Mammary epithelial cell (primary cell): ENCODE measurements around the gene SLC23A2.
"Not testable (repeated sequence)": the region's sequence is repeated elsewhere in the genome, so short reads cannot be mapped to it uniquely, and the experiment has no call there.

Source experiments
- EZH2 ChIP-seq: IDR thresholded peaks from 2 replicates; pipeline ENCODE4 v1.6.1; 2012; ENCODE audit warnings: low read length, inconsistent platforms, borderline replicate concordance
- TF ChIP-seq, protein P1 (sequence below), 2 donors: IDR thresholded peaks in 1 of 2; conservative IDR thresholded peaks in 1 of 2; 2 replicates each; pipeline ENCODE4 v1.5.1; 2011 to 2012; ENCODE audit warnings: inconsistent platforms in 2 of 2, low read length in 2 of 2, mild to moderate bottlenecking in 2 of 2, control low read depth in 1 of 2, low read depth in 1 of 2; ENCODE audit not compliant: insufficient read depth in 1 of 2; ENCODE audit errors: extremely low read depth in 1 of 2

DNA sequence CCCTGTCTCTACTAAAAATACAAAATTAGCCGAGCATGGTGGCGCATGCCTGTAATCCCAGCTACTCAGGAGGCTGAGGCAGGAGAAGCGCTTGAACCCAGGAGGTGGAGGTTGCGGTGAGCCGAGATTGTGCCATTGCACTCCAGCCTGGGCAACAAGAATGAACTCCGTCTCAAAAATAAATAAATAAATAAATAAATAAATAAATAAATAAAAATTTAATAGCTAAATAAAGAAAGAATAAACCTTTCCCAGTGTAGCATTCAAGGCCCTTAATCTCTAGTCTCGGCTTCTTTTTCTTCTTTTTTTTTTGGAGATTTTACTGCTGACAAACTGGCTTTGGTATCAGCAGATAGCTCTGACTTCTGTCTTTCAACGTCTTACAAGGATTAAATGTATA, 3.5 kb upstream of the SLC23A2 start:
- TF ChIP-seq, protein P1, sequence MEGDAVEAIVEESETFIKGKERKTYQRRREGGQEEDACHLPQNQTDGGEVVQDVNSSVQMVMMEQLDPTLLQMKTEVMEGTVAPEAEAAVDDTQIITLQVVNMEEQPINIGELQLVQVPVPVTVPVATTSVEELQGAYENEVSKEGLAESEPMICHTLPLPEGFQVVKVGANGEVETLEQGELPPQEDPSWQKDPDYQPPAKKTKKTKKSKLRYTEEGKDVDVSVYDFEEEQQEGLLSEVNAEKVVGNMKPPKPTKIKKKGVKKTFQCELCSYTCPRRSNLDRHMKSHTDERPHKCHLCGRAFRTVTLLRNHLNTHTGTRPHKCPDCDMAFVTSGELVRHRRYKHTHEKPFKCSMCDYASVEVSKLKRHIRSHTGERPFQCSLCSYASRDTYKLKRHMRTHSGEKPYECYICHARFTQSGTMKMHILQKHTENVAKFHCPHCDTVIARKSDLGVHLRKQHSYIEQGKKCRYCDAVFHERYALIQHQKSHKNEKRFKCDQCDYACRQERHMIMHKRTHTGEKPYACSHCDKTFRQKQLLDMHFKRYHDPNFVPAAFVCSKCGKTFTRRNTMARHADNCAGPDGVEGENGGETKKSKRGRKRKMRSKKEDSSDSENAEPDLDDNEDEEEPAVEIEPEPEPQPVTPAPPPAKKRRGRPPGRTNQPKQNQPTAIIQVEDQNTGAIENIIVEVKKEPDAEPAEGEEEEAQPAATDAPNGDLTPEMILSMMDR (conservative IDR thresholded peaks at IDR 0.05 in 1 of 2, IDR thresholded peaks at IDR 0.05 in 1 of 2; ENCODE audit: extremely low read depth in 1 of 2, insufficient read depth in 1 of 2, low read depth in 1 of 2, low read length in 2 of 2): not testable (repeated sequence)
- TF ChIP-seq EZH2: not testable (repeated sequence)
